Skeletal muscle satellite cell (primary cell): ENCODE measurements around the gene TMEM117.

Source experiments
- H3K27me3 ChIP-seq: 2 replicates; pipeline ENCODE4 v1.7.0; 2013; ENCODE audit warnings: low read length; ENCODE audit not compliant: control insufficient read depth, insufficient read depth
- H3K36me3 ChIP-seq: 2 replicates; pipeline ENCODE4 v1.7.0; 2013; ENCODE audit warnings: mild to moderate bottlenecking, control low read depth, low read length; ENCODE audit not compliant: insufficient read depth
- H3K4me1 ChIP-seq: 2 replicates; pipeline ENCODE4 v1.7.0; 2013; ENCODE audit warnings: low read length; ENCODE audit not compliant: control insufficient read depth, insufficient read depth
- H3K4me2 ChIP-seq: 2 replicates; pipeline ENCODE4 v1.7.0; 2013; ENCODE audit warnings: mild to moderate bottlenecking, low read length
- H3K4me3 ChIP-seq: 2 replicates; pipeline ENCODE4 v1.7.0; 2013; ENCODE audit warnings: low read length
- H3K9ac ChIP-seq: 2 replicates; pipeline ENCODE4 v1.7.0; 2013; ENCODE audit warnings: mild to moderate bottlenecking, low read depth, low read length, moderate library complexity
- H3K9me3 ChIP-seq: replicated peaks from 2 replicates; pipeline ENCODE4 v1.7.0; 2013; ENCODE audit warnings: mild to moderate bottlenecking, control low read depth, low read length

The TMEM117 gene

GRCh38 chr12:44335030-44335429 is 499.1 kb downstream of the TMEM117 start:
- Histone ChIP-seq H3K9me3 (no peaks in the 10 kb centered on the region), H3K4me2 (no peak overlapping the region), H3K27me3 (no peaks in the 10 kb centered on the region), H3K4me1 (no peaks in the 10 kb centered on the region), H3K36me3 (no peaks in the 10 kb centered on the region), H3K9ac (no peak overlapping the region), H3K4me3 (no peak overlapping the region)

- Histone ChIP-seq H3K4me1 (no peaks in the 10 kb centered on the region), H3K9ac (no peak overlapping the region), H3K27me3 (no peaks in the 10 kb centered on the region), H3K4me2 (no peak overlapping the region), H3K4me3 (no peak overlapping the region), H3K9me3 (no peaks in the 10 kb centered on the region), H3K36me3 (no peaks in the 10 kb centered on the region)
These were observed 500.7 kb downstream of the TMEM117 start for GRCh38 chr12:44336577-44336976.

GRCh38 chr12:44342371-44342770 is 506.5 kb downstream of the TMEM117 start:
- Histone ChIP-seq H3K4me2 (no peak overlapping the region), H3K4me1 (no peaks in the 10 kb centered on the region), H3K27me3 (no peaks in the 10 kb centered on the region), H3K36me3 (no peaks in the 10 kb centered on the region), H3K9me3 (no peaks in the 10 kb centered on the region), H3K9ac (no peak overlapping the region), H3K4me3 (no peak overlapping the region)

GRCh38 chr12:44347145-44347544 is 511.3 kb downstream of the TMEM117 start:
- no peak overlapping the region for H3K9ac ChIP-seq
- no peak overlapping the region for H3K4me2 ChIP-seq
- H3K27me3 ChIP-seq: no peaks in the 10 kb centered on the region
- H3K4me3 ChIP-seq: no peak overlapping the region
- no peaks in the 10 kb centered on the region for H3K9me3 ChIP-seq
- H3K4me1 ChIP-seq: no peaks in the 10 kb centered on the region
- no peaks in the 10 kb centered on the region for H3K36me3 ChIP-seq

DNA sequence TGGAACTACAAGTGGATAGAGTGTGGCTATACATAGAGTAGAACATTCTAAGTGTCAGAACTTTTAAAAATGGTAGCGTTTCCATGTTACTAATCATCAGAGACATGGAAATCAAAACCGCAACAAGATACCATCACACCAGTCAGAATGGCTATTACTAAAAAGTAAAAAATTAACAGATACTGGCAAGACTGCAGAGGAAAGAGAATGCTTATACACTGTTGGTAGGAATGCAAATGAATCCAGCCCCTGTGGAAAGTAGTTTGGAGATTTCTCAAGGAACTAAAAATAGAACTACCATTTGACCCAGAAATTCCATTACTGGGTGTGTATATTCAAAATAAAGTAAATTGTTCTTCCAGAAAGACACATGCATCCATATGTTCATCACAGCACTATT is 521.6 kb downstream of the TMEM117 start:
- Histone ChIP-seq H3K9ac (no peak overlapping the region), H3K4me2 (no peak overlapping the region), H3K4me1 (no peaks in the 10 kb centered on the region), H3K36me3 (no peaks in the 10 kb centered on the region), H3K9me3 (no peaks in the 10 kb centered on the region), H3K27me3 (no peaks in the 10 kb centered on the region), H3K4me3 (no peak overlapping the region)

DNA sequence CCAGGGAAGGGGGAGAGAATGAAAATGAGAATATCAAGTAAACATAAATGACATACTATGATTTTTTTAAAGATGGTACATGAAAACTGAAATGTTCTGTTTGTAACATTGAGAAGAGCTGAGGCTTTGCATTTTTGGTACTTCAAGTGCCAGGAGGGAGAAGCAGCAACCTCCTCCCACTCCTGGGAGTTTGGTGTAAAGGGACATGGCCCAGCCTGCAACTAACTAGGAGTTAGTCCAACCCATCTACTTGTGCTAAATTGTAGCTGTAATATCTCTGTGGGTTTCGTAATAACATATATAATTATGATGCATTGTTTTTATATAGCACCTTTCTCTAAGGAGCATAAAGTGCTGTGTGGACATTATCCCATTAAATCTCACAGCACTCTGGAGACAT is 522.8 kb downstream of the TMEM117 start:
- no peak overlapping the region for H3K4me2 ChIP-seq
- H3K9ac ChIP-seq: no peak overlapping the region
- H3K4me3 ChIP-seq: no peak overlapping the region
- no peaks in the 10 kb centered on the region for H3K27me3 ChIP-seq
- H3K36me3 ChIP-seq: no peaks in the 10 kb centered on the region
- H3K9me3 ChIP-seq: no peaks in the 10 kb centered on the region
- H3K4me1 ChIP-seq: no peaks in the 10 kb centered on the region

DNA sequence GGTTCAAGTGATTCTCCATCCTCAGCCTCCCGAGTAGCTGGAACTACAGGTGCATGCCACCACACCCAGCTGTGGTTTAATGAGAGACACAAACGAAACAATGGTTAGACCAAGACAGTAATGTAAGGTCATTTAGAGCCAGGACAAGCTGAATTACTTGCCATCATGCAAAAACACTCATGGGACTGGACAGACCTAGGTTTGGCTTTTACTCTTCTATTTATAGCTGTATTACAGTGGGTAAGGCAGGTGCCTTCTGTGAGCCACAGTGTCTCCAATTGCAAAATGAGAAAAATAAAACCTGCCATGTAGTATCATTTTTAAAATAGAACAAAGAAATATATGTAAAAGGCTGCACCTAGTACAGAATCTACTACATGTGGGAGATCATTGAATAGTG is 527.1 kb downstream of the TMEM117 start:
- no peaks in the 10 kb centered on the region for H3K9me3 ChIP-seq
- H3K4me3 ChIP-seq: no peak overlapping the region
- no peak overlapping the region for H3K4me2 ChIP-seq
- H3K9ac ChIP-seq: no peak overlapping the region
- no peaks in the 10 kb centered on the region for H3K36me3 ChIP-seq
- no peaks in the 10 kb centered on the region for H3K27me3 ChIP-seq
- H3K4me1 ChIP-seq: no peaks in the 10 kb centered on the region

DNA sequence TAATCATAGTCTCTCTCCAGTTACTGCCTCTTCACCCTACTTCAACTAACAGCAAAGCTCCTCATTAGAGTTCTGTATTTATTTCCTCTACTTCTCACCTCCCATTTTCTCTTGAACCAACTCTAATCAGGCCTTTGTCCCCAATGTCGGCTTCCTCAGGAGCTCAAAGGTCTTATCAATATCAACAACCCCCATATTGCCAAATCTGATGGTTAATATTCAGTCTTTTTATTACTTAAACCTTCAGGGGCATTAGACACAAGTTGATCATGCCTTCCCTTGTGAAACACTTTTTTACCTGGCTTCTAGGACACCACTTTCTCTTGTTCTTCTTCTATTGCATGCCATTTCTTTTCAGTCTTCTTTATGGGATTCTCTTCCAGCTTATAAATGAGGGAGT is 531.3 kb downstream of the TMEM117 start:
- Histone ChIP-seq H3K9ac (no peak overlapping the region), H3K27me3 (no peaks in the 10 kb centered on the region), H3K36me3 (no peaks in the 10 kb centered on the region), H3K4me3 (no peak overlapping the region), H3K4me2 (no peak overlapping the region), H3K4me1 (peaks cover 4% of the 10 kb centered on the region), H3K9me3 (no peaks in the 10 kb centered on the region)

DNA sequence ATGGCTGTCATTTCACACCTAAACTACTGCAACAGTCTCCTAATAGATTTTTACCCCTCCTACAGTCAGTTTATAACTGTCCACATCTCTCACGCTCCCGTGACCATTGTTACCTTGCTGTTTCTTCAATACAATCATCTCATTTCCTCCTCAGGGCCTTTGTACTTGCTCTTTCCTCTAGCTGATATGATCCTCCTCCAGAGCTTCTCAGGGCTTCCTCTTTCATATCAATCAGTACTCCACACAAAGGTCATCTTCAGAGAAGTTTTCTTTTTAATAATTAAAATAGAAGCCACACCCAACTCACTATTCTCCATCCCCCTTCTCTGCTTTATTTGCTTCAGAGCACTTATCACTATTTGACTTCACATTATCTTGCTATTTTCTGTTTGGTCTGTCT is 532.0 kb downstream of the TMEM117 start:
- Histone ChIP-seq H3K4me3 (no peak overlapping the region), H3K9me3 (no peaks in the 10 kb centered on the region), H3K27me3 (no peaks in the 10 kb centered on the region), H3K36me3 (no peaks in the 10 kb centered on the region), H3K4me1 (peaks cover 8% of the 10 kb centered on the region), H3K9ac (no peak overlapping the region), H3K4me2 (no peak overlapping the region)

DNA sequence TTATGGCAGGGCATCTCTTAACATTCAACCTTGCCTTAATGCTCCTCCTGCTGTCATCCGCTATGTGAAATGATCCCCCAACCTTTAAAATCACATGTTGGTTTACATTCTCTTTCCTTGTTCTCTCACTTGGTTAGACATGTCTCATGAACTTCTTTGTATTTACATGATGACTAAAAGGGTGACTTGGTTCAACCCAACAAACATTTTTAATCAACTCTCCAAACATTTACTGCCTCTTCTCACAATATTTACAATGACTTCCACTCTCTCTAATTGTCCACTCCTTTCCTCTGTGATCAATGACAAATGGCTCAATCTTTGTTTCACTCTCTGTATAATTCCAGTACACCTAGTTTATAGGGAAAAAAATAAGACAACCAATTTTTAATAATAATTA is 534.1 kb downstream of the TMEM117 start:
- Histone ChIP-seq H3K4me2 (no peak overlapping the region), H3K36me3 (no peaks in the 10 kb centered on the region), H3K9me3 (no peaks in the 10 kb centered on the region), H3K9ac (no peak overlapping the region), H3K4me3 (no peak overlapping the region), H3K27me3 (no peaks in the 10 kb centered on the region), H3K4me1 (peaks cover 8% of the 10 kb centered on the region)

- H3K9me3 ChIP-seq: no peaks in the 10 kb centered on the region
- no peaks in the 10 kb centered on the region for H3K36me3 ChIP-seq
- H3K27me3 ChIP-seq: no peaks in the 10 kb centered on the region
- no peak overlapping the region for H3K9ac ChIP-seq
- peaks cover 8% of the 10 kb centered on the region for H3K4me1 ChIP-seq
- no peak overlapping the region for H3K4me2 ChIP-seq
- no peak overlapping the region for H3K4me3 ChIP-seq
These were observed 535.1 kb downstream of the TMEM117 start for GRCh38 chr12:44370982-44371381.

DNA sequence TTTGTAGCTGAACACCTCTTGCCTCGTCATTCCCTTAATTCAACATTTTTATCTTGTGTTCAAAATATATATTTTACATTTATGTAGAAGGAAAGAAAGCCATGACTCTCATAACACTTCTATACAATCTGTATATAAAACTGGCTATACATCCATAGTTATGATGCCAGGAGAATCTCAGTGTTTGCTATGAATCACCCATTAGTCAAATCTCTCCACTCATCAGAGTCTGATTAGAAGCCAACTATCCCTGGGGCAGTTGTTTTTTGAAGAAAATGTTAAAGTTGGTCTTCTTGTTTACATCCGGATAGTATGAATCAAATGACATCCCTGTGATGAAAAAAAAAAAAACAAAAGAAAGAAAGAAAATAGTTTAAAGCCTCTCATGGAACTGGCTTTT is 536.4 kb downstream of the TMEM117 start:
- Histone ChIP-seq H3K4me2 (no peak overlapping the region), H3K4me3 (no peak overlapping the region), H3K4me1 (peaks cover 8% of the 10 kb centered on the region), H3K36me3 (no peaks in the 10 kb centered on the region), H3K9me3 (no peaks in the 10 kb centered on the region), H3K9ac (no peak overlapping the region), H3K27me3 (no peaks in the 10 kb centered on the region)
